Measurements from ENCODE around the gene MANSC1.

- TF ChIP-seq CTCF (IDR thresholded peaks at IDR 0.05; ENCODE audit: low read depth, low read length, poor library complexity, severe bottlenecking) = no peak
- no peak for TF ChIP-seq EZH2phosphoT487 (IDR thresholded peaks at IDR 0.05; ENCODE audit: borderline replicate concordance, low read length)
These were observed 18.7 kb downstream of the MANSC1 start for GRCh38 chr12:12331244-12331771.

Data from DOHH2 (cell line).